Umbilical cord (tissue), 2 donors: Measurements from ENCODE around the gene RCL1. TPM values are rescaled to one million over a fixed set of nuclear protein-coding genes. Genes with fewer than 3 reads are reported as not detected.
"Not testable (repeated sequence)": the region's sequence is repeated elsewhere in the genome, so short reads cannot be mapped to it uniquely, and the experiment has no call there.

Source experiments
- DNase-seq: peaks from one replicate; pipeline ENCODE4 v3.0.0-alpha.2; 2015; ENCODE audit warnings: low spot score
- total RNA-seq: library from RNA; depleted of rRNA; stranded (reverse); fragments of >200 nt; gene quantifications from one replicate; pipeline ENCODE4 v1.2.3, GENCODE V29; 2014; ENCODE audit warnings: low replicate concordance; ENCODE audit not compliant: insufficient read depth

Gene RCL1
- total RNA-seq, 1 donor from 2014 or later: 20.0 TPM

- DNase-seq: no peak
These were observed 86.4 kb downstream of the RCL1 start for GRCh38 chr9:4879115-4879558.

GRCh38 chr9:4883326-4883873 is 90.7 kb downstream of the RCL1 start:
- DNase-seq: no peak

GRCh38 chr9:4886698-4887097 is 94.0 kb downstream of the RCL1 start:
- no peak for DNase-seq

GRCh38 chr9:4887556-4887955 is 94.8 kb downstream of the RCL1 start:
- DNase-seq: no peak

- DNase-seq: no peak
These were observed 97.5 kb downstream of the RCL1 start for GRCh38 chr9:4890242-4890641.

- DNase-seq: no peak
These were observed 98.2 kb downstream of the RCL1 start for GRCh38 chr9:4890929-4891328.

GRCh38 chr9:4891674-4892073 is 98.9 kb downstream of the RCL1 start:
- no peak for DNase-seq

- DNase-seq: no peak
These were observed 99.9 kb downstream of the RCL1 start for GRCh38 chr9:4892501-4893194.

- peak; percentile 37 for DNase-seq
These were observed 101.3 kb downstream of the RCL1 start for GRCh38 chr9:4894076-4894475.

GRCh38 chr9:4899853-4900252 is 107.1 kb downstream of the RCL1 start:
- DNase-seq: not testable (repeated sequence)

- peak; percentile 29 for DNase-seq
These were observed 108.8 kb downstream of the RCL1 start for GRCh38 chr9:4901401-4902134.

- no peak for DNase-seq
These were observed 109.4 kb downstream of the RCL1 start for GRCh38 chr9:4902135-4902475.

GRCh38 chr9:4904322-4905134 is 111.8 kb downstream of the RCL1 start:
- DNase-seq: no peak

GRCh38 chr9:4905135-4905490 is 112.4 kb downstream of the RCL1 start:
- DNase-seq: no peak

Other genes starting within 250 kb of the RCL1 start
- gene PLPP6, start 130.7 kb upstream of the RCL1 start, total RNA-seq: 5.8 TPM
- gene SPATA6L, start 126.5 kb upstream of the RCL1 start, total RNA-seq: 4.3 TPM
- gene CDC37L1, start 113.4 kb upstream of the RCL1 start, total RNA-seq: 52.7 TPM
- 39.2 TPM for gene AK3, start 51.7 kb upstream of the RCL1 start, total RNA-seq
- 33.7 TPM for gene JAK2, start 192.3 kb downstream of the RCL1 start, total RNA-seq